ENCODE measurements around the gene GPRC5C. TPM values are rescaled to one million over a fixed set of nuclear protein-coding genes. Genes with fewer than 3 reads are reported as not detected.

Gene GPRC5C
- polyA plus RNA-seq, 1 donor from 2014 or later, result 12.8 TPM

GRCh38 chr17:74419928-74420411, 11.9 kb upstream of the GPRC5C start:
- Histone ChIP-seq H3K9me2 (ENCODE audit: insufficient read depth, low read length) (no peaks in the 10 kb centered on the region), H3K4me3 (ENCODE audit: low read length) (no peak overlapping the region), H2AFZ (ENCODE audit: low read depth, low read length) (no peak overlapping the region), H3K27me3 (ENCODE audit: insufficient read depth, low read depth, low read length) (no peaks in the 10 kb centered on the region), H3K4me2 (ENCODE audit: low read length) (no peak overlapping the region), H3F3A (ENCODE audit: insufficient read depth, low read length, poor library complexity, severe bottlenecking) (no peaks in the 10 kb centered on the region), H4K20me1 (ENCODE audit: insufficient read depth) (no peaks in the 10 kb centered on the region), H3K9me3 (ENCODE audit: low read length) (no peaks in the 10 kb centered on the region), H3K27ac (ENCODE audit: low read length) (no peak overlapping the region), H3K79me2 (replicated peaks; ENCODE audit: insufficient read depth, low read length) (no peaks in the 10 kb centered on the region), H3K9ac (ENCODE audit: low read length) (no peak overlapping the region), H3K36me3 (ENCODE audit: insufficient read depth, low read length) (no peaks in the 10 kb centered on the region)
- TF ChIP-seq EP300 (conservative IDR thresholded peaks at IDR 0.05; ENCODE audit: poor library complexity, severe bottlenecking) (no peak), RAD21 (conservative IDR thresholded peaks at IDR 0.05) (no peak), TAF1 (IDR thresholded peaks at IDR 0.05; ENCODE audit: low read depth) (no peak), EZH2 (IDR thresholded peaks at IDR 0.05; ENCODE audit: borderline replicate concordance, insufficient read depth, low read length, poor library complexity, severe bottlenecking) (no peak), POLR2AphosphoS5 (IDR thresholded peaks at IDR 0.05) (no peak), MXI1 (conservative IDR thresholded peaks at IDR 0.05; ENCODE audit: poor library complexity, severe bottlenecking) (no peak), CTCF (IDR thresholded peaks at IDR 0.05; ENCODE audit: poor library complexity, severe bottlenecking) (no peak)

GRCh38 chr17:74424117-74424516, 7.8 kb upstream of the GPRC5C start:
- no peaks in the 10 kb centered on the region for H4K20me1 ChIP-seq (ENCODE audit: insufficient read depth)
- H3K4me3 ChIP-seq (ENCODE audit: low read length), result no peak overlapping the region
- no peak for TF ChIP-seq MXI1 (conservative IDR thresholded peaks at IDR 0.05; ENCODE audit: poor library complexity, severe bottlenecking)
- no peak for TF ChIP-seq EZH2 (IDR thresholded peaks at IDR 0.05; ENCODE audit: borderline replicate concordance, insufficient read depth, low read length, poor library complexity, severe bottlenecking)
- TF ChIP-seq EP300 (conservative IDR thresholded peaks at IDR 0.05; ENCODE audit: poor library complexity, severe bottlenecking), result no peak
- no peak for TF ChIP-seq RAD21 (conservative IDR thresholded peaks at IDR 0.05)
- TF ChIP-seq TAF1 (IDR thresholded peaks at IDR 0.05; ENCODE audit: low read depth), result no peak
- no peak for TF ChIP-seq CTCF (IDR thresholded peaks at IDR 0.05; ENCODE audit: poor library complexity, severe bottlenecking)
- TF ChIP-seq REST (IDR thresholded peaks at IDR 0.05; ENCODE audit: borderline replicate concordance), result no peak
- TF ChIP-seq POLR2AphosphoS5 (IDR thresholded peaks at IDR 0.05), result no peak
- no peak for TF ChIP-seq SMC3 (conservative IDR thresholded peaks at IDR 0.05; ENCODE audit: poor library complexity)
- H3F3A ChIP-seq (ENCODE audit: insufficient read depth, low read length, poor library complexity, severe bottlenecking), result no peaks in the 10 kb centered on the region
- no peaks in the 10 kb centered on the region for H3K9me2 ChIP-seq (ENCODE audit: insufficient read depth, low read length)
- H3K27ac ChIP-seq (ENCODE audit: low read length), result no peak overlapping the region
- H3K27me3 ChIP-seq (ENCODE audit: insufficient read depth, low read depth, low read length), result no peaks in the 10 kb centered on the region
- H2AFZ ChIP-seq (ENCODE audit: low read depth, low read length), result no peak overlapping the region
- no peak overlapping the region for H3K4me2 ChIP-seq (ENCODE audit: low read length)
- H3K36me3 ChIP-seq (ENCODE audit: insufficient read depth, low read length), result no peaks in the 10 kb centered on the region
- H3K79me2 ChIP-seq (replicated peaks; ENCODE audit: insufficient read depth, low read length), result no peaks in the 10 kb centered on the region
- H3K9ac ChIP-seq (ENCODE audit: low read length), result no peak overlapping the region
- H3K9me3 ChIP-seq (ENCODE audit: low read length), result no peaks in the 10 kb centered on the region

Measured in neural cell (in vitro differentiated cells).